ENCODE data around the gene PKNOX2.

DNA sequence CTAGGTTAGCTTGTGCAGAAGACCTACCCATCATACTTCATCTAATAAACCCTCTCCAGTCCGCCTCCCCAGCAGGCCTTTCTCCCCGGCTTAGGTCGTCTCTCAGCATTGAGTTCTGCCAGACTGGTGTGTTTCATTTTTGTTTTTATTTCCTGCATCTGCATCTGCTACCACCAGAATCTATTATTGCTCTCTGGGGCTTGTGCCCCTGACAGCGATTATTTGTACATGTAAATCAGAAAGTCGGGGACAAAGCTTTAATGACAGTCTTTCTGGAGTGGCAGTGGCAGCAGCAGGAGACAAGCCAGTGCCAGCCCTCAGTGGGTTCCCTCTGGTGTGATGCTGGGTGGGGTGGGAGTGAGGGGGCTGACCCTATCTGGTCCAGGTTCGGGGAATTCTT lies 127.5 kb downstream of the PKNOX2 start:
- TF ChIP-seq POLR2A (IDR thresholded peaks at IDR 0.05; ENCODE audit: low read length): no peak
- no peak for TF ChIP-seq GATA1 (IDR thresholded peaks at IDR 0.05; ENCODE audit: low read depth, low read length)
